A172 (cell line): Measurements from ENCODE around the gene RNF32. TPM values are rescaled to one million over a fixed set of nuclear protein-coding genes. Genes with fewer than 3 reads are reported as not detected.
"Not testable (repeated sequence)": the region's sequence is repeated elsewhere in the genome, so short reads cannot be mapped to it uniquely, and the experiment has no call there.

Source experiments
- DNase-seq: peaks from one replicate; pipeline ENCODE4 v3.0.0-alpha.2; 2015; ENCODE audit warnings: low spot score
- total RNA-seq: library from RNA; depleted of rRNA; stranded (reverse); fragments of >200 nt; shearing (Covaris generic); gene quantifications from 2 replicates; pipeline ENCODE4 v1.2.3, GENCODE V29; 2014

Gene RNF32
- total RNA-seq, 1 experiment from 2014 or later = not detected

DNA sequence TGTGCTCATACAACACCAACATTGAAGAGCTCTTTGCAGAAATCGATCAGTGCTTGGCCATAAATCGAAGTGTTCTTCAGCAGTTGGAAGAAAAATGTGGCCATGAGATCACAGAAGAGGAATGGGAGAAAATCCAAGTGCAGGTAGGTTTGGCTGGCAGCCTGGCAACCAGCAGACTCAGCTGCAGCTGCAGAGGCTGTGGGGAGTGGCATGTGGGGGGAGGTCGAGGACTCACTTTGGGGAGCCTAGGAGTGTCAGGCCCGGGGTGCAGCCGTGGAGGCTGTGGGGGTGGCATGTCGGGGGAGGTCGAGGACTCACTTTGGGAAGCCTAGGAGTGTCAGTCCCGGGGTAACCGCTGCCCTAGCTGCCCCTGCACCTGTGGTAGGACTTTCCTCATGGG lies 35.1 kb downstream of the RNF32 start:
- DNase-seq = no peak

DNA sequence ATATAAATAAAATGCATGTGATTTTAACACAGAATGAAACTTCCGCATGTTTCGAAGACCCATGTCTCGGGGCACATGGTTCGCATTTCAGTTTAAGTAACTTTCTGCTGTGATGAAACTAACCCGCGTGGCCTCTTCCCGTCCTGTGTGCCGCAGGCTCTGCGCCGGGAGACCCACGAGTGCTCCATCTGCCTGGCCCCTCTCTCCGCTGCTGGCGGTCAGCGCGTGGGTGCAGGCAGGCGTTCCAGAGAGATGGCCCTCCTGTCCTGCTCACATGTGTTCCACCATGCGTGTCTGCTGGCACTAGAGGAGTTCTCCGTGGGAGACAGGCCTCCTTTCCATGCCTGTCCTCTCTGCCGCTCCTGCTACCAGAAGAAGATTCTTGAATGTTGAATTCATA lies 35.7 kb downstream of the RNF32 start:
- DNase-seq = no peak

GRCh38 chr7:156677374-156678054 lies 36.9 kb downstream of the RNF32 start:
- DNase-seq = no peak

DNA sequence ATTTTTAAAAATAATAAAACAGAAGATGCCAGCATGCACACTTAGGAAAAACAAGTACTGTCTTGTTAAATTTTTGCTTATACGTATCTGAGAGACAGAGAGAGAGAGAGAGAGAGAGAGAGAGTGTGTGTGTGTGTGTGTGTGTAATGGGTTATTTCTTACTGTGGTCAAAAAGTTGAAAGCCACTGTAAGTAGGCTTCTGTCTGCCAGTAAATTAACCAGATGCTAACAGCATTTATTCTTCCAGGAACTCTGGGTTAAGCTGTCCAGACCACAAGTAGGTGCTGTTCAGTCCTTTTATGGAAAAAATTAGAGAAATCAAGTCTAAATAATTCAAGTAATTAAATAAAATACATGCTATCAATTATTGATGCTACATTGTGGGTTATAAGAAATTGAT lies 39.7 kb downstream of the RNF32 start:
- no peak for DNase-seq

DNA sequence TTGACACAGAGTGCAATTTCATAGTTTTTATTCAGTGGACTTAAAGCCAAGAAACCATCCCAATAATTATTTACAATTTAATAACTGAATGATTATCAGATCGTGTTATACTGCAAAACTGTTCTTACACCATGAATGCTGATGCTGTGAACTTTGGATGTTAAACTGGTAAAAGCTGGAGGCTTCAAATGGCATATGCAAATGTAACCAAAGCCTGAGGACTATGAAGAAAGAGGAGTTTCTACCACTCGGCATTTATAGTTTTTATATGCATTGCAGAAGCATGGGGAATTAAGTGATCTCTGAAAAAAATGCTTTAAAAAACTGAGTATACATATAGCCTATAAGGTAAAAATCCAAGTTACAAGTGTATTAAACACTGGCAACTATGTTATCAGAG lies 42.4 kb downstream of the RNF32 start:
- no peak for DNase-seq

DNA sequence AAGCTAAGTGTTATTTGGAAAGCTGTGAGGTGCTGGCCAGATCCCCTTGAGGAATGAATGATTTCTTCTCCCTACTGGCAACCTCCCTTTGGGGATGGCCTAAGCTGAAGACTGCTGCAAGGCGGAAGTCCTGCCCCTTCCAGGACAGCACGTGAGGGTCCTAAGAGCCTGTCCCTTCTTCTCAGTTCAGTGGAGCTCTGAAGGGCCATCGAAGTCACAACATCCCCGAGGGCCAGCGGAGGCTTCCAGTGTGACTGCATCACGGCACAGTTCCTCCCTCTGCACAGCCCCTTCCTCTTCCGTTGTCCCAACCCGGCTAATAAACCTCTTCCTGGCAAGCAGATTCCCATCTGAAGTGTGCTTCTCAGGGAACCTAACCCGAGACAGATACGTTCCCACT lies 43.7 kb downstream of the RNF32 start:
- no peak for DNase-seq

DNA sequence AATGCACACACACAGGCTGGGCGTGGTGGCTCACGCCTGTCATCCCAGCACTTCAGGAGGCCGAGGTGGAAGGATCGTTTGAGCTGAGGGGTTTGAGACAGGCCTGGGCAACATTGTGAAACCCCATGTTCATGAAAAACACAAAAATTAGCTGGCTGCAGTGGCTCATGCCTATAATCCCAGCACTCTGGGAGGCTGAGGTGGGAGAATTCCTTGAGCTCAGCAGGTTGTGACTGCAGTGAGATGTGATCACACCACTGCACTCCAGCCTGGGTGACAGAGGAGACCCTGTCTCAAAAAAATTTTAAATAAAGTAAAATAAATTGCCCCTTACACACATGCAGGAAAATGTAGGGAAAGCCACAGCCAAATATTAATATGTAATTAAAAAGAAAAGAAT lies 44.1 kb downstream of the RNF32 start:
- DNase-seq = no peak

GRCh38 chr7:156691764-156692163 lies 51.2 kb downstream of the RNF32 start:
- DNase-seq = no peak

DNA sequence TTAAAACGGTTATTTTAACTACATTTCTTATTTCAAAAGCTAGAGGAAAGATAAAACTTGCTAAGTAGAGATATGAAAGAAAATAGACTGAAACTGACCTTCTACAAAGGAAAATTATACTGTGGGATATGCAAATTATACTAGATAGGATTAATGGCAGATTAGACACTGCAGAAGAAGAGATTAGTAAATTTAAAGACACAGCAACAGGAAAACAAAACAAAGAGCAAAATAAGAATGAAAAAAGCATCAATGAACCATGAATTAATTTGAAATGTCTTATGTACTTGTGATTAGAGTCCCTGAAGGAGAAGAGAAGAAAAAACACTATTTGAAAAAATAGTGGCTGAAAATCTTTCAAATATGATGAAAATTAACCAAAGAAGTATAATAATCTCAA lies 52.3 kb downstream of the RNF32 start:
- no peak for DNase-seq

DNA sequence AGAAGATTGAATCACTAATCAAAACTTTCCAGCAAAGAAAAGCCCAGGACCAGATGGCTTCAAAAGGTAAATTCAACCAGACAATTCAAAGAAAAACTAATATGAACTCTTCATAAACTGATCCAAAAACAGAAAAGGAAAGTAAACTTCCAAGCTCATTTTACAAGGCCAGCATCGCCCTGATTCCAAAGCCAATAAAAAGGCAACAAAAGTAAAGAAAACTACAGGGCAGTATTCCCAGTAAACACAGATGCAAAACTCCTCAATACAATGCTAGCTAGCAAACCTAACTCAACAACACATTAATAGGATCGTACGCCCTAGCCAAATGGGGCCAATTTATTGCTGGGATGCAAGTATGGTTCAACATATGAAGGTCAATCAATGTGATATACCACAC lies 53.1 kb downstream of the RNF32 start:
- DNase-seq = no peak

DNA sequence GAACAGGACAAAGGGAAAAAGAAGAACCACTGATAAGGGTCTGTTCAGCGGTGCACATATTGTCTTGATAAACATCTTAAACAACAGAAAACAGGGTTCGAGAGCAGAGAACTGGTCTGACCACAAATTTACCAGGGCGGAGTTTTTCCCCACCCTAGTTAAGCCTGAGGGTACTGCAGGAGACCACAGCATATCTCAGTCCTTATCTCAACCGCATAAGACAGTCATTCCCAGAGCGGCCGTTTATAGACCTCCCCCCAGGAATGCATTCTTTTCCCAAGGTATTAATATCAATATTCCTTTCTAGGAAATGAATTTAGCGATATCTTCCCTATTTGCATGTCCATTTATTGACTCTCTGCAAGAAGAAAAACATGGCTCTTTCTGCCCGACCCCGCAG lies 56.7 kb downstream of the RNF32 start:
- not testable (repeated sequence) for DNase-seq

DNA sequence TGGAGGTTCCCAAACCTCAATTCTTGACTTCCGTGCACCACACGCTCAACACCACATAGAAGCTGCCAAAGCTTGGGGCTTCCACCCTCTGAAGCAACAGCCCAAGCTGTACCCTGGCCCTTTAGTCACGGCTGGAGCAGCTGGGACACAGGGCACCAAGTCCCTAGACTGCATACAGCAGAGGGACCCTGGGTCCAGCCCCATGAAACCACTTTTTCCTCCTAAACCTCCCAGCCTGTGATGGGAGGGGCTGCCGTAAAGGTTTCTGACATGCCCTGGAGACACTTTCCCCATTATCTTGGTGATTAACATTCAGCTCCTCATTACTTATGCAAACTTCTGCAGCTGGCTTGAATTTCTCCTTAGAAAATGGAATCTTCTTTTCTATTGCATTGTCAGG lies 57.9 kb downstream of the RNF32 start:
- DNase-seq = not testable (repeated sequence)

DNA sequence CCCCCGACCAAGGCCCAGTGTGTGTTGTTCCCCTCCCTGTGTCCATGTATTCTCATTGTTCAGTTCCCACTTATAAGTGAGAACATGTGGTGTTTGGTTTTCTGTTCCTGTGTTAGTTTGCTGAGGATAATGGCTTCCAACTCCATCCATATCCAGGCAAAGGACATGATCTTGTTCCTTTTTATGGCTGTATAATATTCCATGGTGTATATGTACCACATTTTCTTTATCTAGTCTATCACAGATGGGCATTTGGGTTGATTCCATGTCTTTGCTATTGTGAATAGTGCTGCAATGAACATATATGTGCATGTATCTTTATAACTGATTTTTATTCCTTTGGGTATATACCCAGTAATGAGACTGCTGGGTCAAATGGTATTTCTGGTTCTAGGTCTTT lies 61.2 kb downstream of the RNF32 start:
- not testable (repeated sequence) for DNase-seq

- no peak for DNase-seq
Observed at GRCh38 chr7:156702399-156702798, 61.8 kb downstream of the RNF32 start.

- DNase-seq = no peak
Observed at GRCh38 chr7:156703209-156703608, 62.6 kb downstream of the RNF32 start.

DNA sequence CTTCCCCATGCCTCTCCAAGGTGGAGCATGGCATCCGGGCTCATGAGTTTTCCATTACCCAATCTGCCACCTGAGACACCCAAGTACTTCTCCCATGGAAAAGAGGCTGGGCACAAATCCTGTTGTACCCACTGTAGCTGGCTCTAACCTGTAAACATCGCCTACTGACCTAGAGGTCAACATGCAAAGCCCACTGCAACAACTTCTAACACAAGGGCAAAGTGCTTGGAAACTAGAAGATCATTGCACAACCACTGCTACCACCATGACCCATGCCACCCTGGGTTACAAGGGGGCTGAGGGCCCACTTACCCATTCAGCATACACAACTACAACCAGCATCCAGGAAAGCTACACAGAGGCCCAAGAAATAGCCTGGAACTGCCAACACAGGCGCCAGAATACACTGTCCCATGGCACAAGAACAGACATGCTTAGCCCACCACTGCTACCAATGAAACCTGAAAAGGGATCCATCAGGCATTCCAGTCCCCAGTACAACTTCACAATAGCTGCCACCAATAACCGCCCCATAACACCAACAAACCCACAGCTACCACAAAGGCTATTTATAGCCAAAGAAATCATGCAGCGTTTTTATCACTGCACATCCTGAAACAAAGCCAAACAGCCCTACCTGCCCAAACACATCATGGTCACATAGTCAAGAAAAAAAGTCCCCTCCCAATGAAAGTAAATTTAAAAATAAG lies 63.4 kb downstream of the RNF32 start:
- no peak for DNase-seq

GRCh38 chr7:156722043-156722826 lies 81.7 kb downstream of the RNF32 start:
- no peak for DNase-seq

DNA sequence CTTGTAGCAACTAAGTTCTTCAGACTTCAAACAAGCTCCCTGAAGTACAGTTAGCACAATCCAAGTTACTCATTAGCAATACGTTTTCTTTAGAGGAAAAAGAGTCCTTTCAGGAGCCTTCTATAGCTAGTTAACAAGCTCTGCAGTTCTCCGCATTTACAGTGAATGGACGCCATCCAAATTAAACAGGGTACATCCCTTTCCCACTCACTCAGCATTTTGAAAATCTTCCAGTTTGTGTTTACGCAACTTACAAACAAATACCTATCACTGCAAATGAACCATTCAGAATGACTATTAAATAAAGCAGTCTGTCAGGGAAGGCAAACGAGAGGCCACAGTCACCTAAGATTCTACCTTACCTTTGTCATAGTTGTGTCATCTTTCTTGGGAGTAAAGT lies 84.5 kb downstream of the RNF32 start:
- DNase-seq = no peak

DNA sequence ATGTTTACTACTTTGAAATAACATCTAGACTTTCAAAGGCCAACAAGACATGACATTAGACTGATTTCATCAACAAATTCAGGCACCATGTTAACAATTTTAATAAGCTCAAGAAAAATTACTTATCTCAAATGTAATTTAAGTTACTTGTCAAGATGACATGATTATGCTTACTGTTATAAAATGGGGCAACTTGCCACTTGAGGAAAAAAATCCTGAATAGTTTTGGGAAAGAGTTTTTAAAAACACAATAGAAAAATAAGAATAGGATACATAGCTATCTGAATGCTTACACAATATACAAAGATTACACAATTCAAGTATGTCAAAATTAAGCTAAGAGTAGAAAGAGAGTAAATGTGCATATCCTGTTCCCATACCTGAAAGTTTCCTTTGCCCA lies 85.4 kb downstream of the RNF32 start:
- no peak for DNase-seq
